HUES64 (cell line): ENCODE measurements around the gene SCN2B.

Experiments
- H3K27ac ChIP-seq: 2 replicates; pipeline ENCODE4 v1.7.0; 2013; ENCODE audit warnings: low read depth, low read length, inconsistent platforms
- H3K27me3 ChIP-seq: 2 replicates; pipeline ENCODE4 v1.6.1; 2013; ENCODE audit warnings: mild to moderate bottlenecking, low read length; ENCODE audit not compliant: insufficient read depth
- H3K36me3 ChIP-seq: 2 replicates; pipeline ENCODE4 v1.6.1; 2013; ENCODE audit warnings: mild to moderate bottlenecking, low read length; ENCODE audit not compliant: insufficient read depth
- H3K4me1 ChIP-seq: 2 replicates; pipeline ENCODE4 v1.6.1; 2013; ENCODE audit warnings: mild to moderate bottlenecking, low read length, moderate library complexity; ENCODE audit not compliant: insufficient read depth
- H3K4me3 ChIP-seq: 2 replicates; pipeline ENCODE4 v1.5.1; 2013; ENCODE audit warnings: mild to moderate bottlenecking, low read length, moderate library complexity
- H3K9ac ChIP-seq: 2 replicates; pipeline ENCODE4 v1.6.1; 2013; ENCODE audit warnings: mild to moderate bottlenecking, low read depth, low read length
- H3K9me3 ChIP-seq: 2 replicates; pipeline ENCODE4 v1.6.1; 2013; ENCODE audit warnings: low read depth, low read length; ENCODE audit not compliant: insufficient read depth
- WGBS: fragments of 150-250, 120-280 bp; methylation state at CpG from one replicate; pipeline ENCODE4 v1.1.7; 2013; ENCODE audit warnings: missing lambda C conversion rate; 5-methylcytosine and 5-hydroxymethylcytosine counted together

Gene SCN2B

DNA sequence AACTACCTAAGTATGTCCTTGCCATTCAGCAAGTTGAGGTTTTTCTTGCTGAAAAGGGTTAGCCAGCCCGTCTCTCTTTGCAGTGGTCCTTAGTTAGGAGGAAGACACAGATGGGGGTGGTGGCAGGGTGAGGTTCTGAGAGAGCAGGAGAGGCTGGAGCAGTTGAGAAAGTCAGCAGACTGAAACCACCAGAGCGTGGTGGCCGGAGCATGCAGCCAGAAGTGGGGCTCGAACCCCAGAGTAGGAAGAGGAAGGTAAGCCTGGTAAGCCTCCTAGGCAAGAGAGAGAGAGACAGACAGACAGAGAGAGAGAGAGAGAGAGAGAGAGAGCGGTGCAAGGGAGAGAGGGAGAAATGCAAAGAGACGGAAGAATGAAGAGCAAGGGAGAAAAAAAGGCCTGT lies 14.7 kb downstream of the SCN2B start:
- no peak overlapping the region for H3K27ac ChIP-seq
- H3K4me1 ChIP-seq = peaks cover 16% of the 10 kb centered on the region
- H3K9ac ChIP-seq = no peak overlapping the region
- 72% methylated on average over 6 of the region's 6 CpGs for WGBS
- peaks cover 56% of the 10 kb centered on the region for H3K27me3 ChIP-seq
- no peaks in the 10 kb centered on the region for H3K9me3 ChIP-seq
- H3K4me3 ChIP-seq = no peak overlapping the region
- H3K36me3 ChIP-seq = no peaks in the 10 kb centered on the region

DNA sequence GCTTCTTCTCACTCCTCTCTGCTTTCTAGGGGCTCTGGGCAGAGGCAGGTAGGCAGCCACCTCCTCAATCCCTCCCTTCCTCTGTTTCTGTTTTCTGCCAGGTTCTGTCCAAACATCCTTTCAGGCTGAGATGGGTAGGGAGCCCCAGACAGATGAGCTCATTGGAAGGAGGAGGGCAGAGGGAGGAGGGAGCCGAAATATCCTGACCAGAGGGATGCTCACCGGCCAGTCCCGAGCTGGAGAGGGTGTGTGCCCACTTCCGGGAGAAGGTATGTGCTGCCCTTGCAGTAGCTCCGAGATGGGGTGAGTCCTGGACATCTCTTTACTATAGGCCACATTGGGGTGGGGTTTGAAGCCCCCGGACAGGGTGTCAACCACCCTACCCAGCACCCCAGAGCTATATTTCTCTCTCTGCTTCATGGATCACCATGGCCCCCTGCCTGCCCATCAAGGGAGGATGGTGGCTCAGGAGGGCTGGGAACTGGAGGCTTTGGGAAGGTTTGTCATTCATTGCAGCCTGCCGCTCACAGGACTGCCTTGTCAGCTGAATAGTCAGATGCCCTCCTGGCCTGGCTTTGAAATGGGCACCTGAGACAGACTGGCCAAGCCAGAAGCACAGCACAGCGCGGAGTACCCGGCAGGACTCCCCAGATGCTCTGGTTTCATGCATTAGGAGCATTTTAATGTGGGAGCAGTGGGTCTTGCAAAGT lies 19.1 kb downstream of the SCN2B start:
- H3K27ac ChIP-seq = no peak overlapping the region
- no peaks in the 10 kb centered on the region for H3K36me3 ChIP-seq
- no peaks in the 10 kb centered on the region for H3K9me3 ChIP-seq
- H3K27me3 ChIP-seq = peaks cover 85% of the 10 kb centered on the region
- H3K4me3 ChIP-seq = peak overlapping the region; percentile 44
- H3K9ac ChIP-seq = no peak overlapping the region
- WGBS = 45% methylated on average over 10 of the region's 10 CpGs
- H3K4me1 ChIP-seq = peaks cover 29% of the 10 kb centered on the region

DNA sequence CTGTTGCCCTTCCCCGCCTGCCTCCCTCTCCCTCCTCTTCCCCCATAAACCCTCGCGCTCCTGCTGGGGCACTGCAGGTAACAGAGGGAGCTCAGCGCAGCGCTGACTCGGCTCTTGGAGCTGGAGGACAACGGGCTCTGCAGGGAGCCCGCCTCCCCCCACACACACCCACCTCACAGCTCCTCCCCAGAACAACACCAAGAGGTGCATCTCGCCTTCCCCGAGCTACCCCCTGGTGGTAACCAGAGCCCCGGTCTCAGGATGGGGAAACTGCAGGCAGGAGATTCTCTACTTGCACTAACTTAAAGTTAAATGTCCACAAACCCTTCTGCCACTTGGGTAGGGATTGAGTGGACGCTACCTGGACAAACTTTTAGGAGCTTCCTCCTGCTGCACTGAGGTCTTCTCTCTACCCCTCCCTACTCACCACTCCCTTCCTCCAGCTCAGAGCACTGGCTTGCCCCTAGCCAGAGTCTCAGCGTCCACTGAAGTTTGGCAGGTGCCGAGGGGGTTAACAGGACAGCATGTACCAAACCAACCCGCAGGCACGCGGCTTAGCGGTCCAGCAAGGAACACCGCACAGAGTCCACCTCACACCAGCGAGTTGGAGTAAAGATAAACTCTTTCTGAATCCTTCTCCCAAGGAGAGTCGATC lies 19.8 kb downstream of the SCN2B start:
- H3K9ac ChIP-seq = no peak overlapping the region
- H3K27ac ChIP-seq = no peak overlapping the region
- no peaks in the 10 kb centered on the region for H3K36me3 ChIP-seq
- peak overlapping the region; percentile 44 for H3K4me3 ChIP-seq
- WGBS = 3% methylated on average over 21 of the region's 21 CpGs
- no peaks in the 10 kb centered on the region for H3K9me3 ChIP-seq
- peaks cover 88% of the 10 kb centered on the region for H3K27me3 ChIP-seq
- peaks cover 32% of the 10 kb centered on the region for H3K4me1 ChIP-seq

DNA sequence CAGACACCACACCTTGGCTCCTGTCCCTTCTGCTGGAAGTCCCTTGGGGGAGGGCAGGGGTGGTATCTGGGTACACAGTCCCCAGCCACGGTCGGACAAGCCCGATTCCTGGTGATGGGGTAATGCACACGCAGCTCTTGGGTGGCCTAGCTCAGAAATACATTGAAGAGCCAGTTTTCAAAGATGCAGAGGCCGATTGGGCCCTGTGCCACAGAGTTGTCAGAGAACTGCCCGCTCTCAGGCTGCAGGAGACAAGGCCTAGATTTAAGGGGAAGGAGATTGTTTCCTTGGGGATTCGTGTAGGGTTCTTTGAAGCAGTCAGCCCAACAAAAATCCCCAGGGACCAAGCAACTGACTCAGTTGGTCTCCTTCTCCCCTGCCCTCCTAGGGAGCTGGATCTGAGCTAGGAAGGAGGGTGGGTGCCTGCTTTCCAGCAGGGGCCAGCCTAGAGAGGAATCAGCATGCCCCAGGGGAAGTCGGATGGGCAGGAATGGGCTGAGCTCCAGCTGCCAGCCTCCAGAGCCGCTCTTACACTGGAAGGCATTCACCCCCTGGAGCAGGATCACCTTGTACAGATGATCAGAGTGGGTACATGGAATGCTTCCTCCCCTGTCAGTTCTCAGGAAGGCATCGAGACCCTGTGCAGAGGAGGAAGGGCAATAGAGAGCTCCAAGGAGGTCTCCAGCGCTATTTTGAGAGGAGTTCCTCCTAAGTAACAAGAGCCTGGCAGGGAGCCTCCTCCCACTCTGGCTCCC lies 20.5 kb downstream of the SCN2B start:
- Histone ChIP-seq H3K4me3 (peak overlapping the region; percentile 44), H3K9ac (no peak overlapping the region), H3K4me1 (peaks cover 37% of the 10 kb centered on the region), H3K27me3 (peaks cover 95% of the 10 kb centered on the region), H3K27ac (no peak overlapping the region), H3K9me3 (no peaks in the 10 kb centered on the region), H3K36me3 (no peaks in the 10 kb centered on the region)
- WGBS = 26% methylated on average over 11 of the region's 11 CpGs

DNA sequence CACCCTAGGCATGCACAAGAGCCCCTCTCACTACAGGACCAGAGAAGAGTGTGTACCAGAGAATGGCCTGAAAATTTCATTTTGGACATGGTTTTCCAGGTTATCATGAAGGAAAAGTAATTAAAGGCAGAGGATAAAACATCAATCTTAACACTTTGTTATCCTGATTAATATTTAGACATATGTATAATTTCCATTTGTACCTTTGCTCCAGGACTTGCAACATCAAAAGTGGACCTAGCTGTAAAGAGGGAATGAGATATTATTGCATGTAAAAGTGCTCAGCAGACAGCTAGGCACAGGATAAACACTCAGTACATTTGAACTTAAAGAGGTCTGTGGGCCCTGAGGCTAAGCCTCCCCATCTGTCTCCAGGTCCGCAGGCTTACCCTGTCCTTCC lies 21.8 kb downstream of the SCN2B start:
- H3K9ac ChIP-seq = no peak overlapping the region
- H3K9me3 ChIP-seq = no peaks in the 10 kb centered on the region
- no peak overlapping the region for H3K4me3 ChIP-seq
- WGBS = 19% methylated on average over 1 of the region's 1 CpG
- no peak overlapping the region for H3K27ac ChIP-seq
- peaks cover 99% of the 10 kb centered on the region for H3K27me3 ChIP-seq
- no peaks in the 10 kb centered on the region for H3K36me3 ChIP-seq
- peaks cover 37% of the 10 kb centered on the region for H3K4me1 ChIP-seq

DNA sequence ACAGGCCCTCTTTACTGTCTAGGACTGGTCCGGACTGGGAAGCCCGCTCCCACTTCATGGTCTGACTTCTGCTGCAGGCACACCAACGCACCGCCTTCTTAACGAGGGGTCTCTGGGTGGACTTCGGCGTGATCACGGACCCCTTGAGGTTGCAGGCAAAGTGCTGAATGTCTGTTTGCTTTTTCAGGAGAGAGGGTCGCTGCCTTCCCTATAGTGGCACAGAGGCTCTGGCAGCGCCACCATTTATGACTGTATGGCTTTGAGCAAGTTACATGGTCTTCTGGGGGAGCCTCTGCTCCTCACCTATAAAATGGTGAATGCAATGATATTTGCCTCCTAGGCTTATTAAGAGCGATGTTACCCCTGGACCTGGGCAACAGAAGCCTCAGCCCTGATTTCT lies 22.5 kb downstream of the SCN2B start:
- Histone ChIP-seq H3K27me3 (peaks cover 99% of the 10 kb centered on the region), H3K36me3 (no peaks in the 10 kb centered on the region), H3K4me3 (peak overlapping the region; percentile 71; the same call in 1 of the 2 replicates), H3K9ac (no peak overlapping the region), H3K27ac (no peak overlapping the region), H3K4me1 (peaks cover 37% of the 10 kb centered on the region), H3K9me3 (no peaks in the 10 kb centered on the region)
- WGBS = 57% methylated on average over 11 of the region's 11 CpGs

DNA sequence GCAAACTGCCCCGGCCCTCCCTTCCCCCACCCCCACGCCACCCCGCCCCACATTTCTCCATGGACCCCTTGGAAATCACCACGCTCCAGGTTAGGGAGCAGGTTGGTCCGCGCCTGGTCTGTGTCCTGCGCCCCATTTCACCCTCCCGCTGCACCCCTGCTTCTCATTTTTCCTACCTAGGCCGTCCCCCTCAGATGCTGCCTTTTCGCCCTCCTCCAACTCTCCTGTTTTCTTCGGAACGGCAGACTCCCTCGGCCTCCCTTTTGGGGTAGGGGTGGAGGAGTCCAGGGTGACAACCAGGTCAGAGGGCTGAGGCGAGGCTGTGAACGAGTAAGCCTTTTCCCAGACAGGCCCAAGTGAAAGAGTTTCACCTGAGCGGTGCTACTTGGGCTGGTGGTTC lies 22.9 kb downstream of the SCN2B start:
- Histone ChIP-seq H3K4me1 (peaks cover 37% of the 10 kb centered on the region), H3K36me3 (no peaks in the 10 kb centered on the region), H3K9ac (no peak overlapping the region), H3K27ac (no peak overlapping the region), H3K9me3 (no peaks in the 10 kb centered on the region), H3K27me3 (peaks cover 99% of the 10 kb centered on the region), H3K4me3 (peak overlapping the region; percentile 71)
- whole genome bisulfite sequencing = 6% methylated on average over 16 of the region's 16 CpGs

DNA sequence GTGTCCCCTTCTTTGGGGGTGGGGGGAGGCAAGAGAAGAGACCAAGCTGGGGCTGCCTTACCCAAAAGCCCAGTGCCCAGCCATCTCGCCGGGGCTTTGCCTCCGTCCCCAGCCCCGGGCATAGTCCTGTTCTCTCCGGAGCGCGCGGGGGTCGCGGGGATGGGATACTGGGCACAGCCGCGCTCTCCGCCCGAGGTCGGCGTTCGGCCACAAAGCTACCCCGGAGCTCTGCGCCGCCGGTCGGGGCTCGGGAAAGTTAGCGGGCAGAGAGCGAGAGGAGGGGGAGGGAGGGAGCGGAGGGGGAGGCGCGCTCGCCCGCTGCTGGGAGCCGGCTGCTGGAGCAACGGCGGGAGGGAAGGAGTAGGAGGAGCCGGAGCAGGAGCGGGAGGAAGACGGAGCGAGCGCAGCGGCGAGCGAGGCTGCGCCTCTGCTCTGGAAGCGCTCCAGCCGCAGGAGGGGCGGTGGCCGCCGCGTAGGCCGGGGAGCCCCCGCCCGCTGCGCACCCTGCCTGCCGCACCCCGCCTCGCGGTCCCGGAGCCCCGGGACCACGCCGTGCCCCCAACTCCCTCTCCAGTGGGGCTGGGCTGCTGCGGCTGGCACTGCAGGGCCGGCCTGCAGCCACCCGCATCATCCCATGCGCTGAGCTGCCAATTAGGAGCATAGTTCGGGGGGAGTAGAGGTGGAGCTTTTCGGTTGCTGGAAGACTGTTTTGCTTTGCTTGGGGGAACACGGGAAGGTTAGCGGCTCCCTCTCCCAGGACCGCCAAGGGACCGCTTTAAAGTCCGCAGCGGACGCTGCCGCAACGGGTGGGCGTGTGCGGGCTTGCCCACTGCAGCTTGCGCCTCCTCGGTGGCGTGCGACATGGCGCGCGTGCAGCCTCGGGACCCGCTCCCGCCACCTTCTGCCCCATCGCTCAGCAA lies 23.6 kb downstream of the SCN2B start, which contains the start of gene SCN4B:
SCN4B (minus strand) TSS at position 272 of the 920 bp plus-strand sequence; CDS start at position 122, 150 bp downstream.
- Histone ChIP-seq H3K27ac (no peak within 1 kb of the TSS), H3K9me3 (no peaks in the 10 kb centered on the region), H3K4me1 (peaks cover 37% of the 10 kb centered on the region), H3K36me3 (no peaks in the 10 kb centered on the region), H3K27me3 (peaks cover 99% of the 10 kb centered on the region), H3K4me3 (peak within 1 kb of the TSS; percentile 71), H3K9ac (no peak within 1 kb of the TSS)
- under 1% methylated on average over 88 of the region's 88 CpGs for WGBS

DNA sequence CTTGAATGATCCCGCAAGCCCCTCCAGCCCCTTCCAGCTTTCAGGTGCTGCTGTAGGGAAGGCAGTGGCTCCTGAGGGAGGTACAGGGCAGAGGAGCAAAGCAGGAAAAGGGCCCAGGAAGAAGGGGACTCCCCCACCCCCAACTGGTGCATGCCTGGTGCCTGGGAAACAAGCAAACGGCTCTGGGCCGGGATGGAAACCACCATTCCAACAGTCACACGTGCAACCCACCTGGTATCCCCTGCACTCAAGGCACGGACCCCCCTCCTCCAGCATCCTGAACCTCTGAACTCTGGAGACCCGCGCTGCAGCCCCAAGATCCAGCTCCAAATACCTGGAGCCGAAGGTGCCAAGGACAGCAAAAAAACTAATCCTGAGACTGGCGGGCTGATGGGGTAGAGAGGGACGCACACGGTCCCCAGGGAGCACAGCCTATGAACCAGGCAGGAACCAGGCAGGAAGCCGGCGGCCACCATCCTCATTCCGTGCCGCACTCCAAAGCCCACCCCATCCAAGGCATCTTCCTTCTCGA lies 24.4 kb downstream of the SCN2B start:
- H3K9ac ChIP-seq = no peak overlapping the region
- H3K27me3 ChIP-seq = peaks cover 99% of the 10 kb centered on the region

DNA sequence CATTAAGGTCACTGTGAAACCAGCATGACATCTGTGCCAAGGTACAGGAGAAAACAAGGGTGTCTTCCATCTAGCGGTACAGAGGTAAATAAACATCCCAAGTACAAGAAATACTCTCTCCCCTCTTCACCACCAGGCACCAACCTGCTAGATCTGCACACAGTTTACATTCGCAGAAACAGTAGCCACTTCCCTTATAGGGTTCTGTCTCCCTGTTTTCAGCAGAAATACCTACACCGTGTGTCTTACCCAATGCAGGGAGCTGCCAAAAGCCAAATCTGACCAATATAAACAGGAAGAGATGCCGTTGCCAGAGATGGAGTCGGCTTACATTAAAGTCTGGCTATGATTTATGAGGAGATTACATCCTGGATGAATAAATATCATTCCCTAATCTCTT lies 25.0 kb downstream of the SCN2B start:
- Histone ChIP-seq H3K36me3 (no peaks in the 10 kb centered on the region), H3K27me3 (peaks cover 99% of the 10 kb centered on the region), H3K4me3 (peak overlapping the region; percentile 71; the same call in 1 of the 2 replicates), H3K27ac (no peak overlapping the region), H3K9me3 (no peaks in the 10 kb centered on the region), H3K9ac (no peak overlapping the region), H3K4me1 (peaks cover 26% of the 10 kb centered on the region)
- 77% methylated on average over 4 of the region's 5 CpGs for WGBS

More for the DNA sequence above, 24.4 kb downstream of the SCN2B start:
- Histone ChIP-seq H3K4me3 (peak overlapping the region; percentile 71), H3K27ac (no peak overlapping the region), H3K9me3 (no peaks in the 10 kb centered on the region), H3K36me3 (no peaks in the 10 kb centered on the region), H3K4me1 (peaks cover 32% of the 10 kb centered on the region)
- 6% methylated on average over 14 of the region's 16 CpGs for WGBS
